HepG2 (cell line): ENCODE results near the gene NMRAL1.

ENCODE experiments used
- EZH2 ChIP-seq: conservative IDR thresholded peaks from 2 replicates; pipeline ENCODE4 v1.6.1; 2012; ENCODE audit warnings: mild to moderate bottlenecking, low read depth, low read length, moderate library complexity
- NFKB2 ChIP-seq: sonication (generic); formaldehyde crosslinking; IDR thresholded peaks from 2 replicates; pipeline ENCODE4 v1.4.0; 2020; ENCODE audit warnings: missing genetic modification reagents, borderline replicate concordance
- TCF7 ChIP-seq: sonication (generic); IDR thresholded peaks from 2 replicates; pipeline ENCODE4 v1.6.1; 2016; ENCODE audit warnings: antibody characterized with exemption, low read depth
- ZC3H13 ChIP-seq: sonication (generic); formaldehyde crosslinking; IDR thresholded peaks from 2 replicates; pipeline ENCODE4 v1.8.1; 2023; ENCODE audit warnings: mild to moderate bottlenecking, missing genetic modification reagents, moderate library complexity
- ZKSCAN1 ChIP-seq: fragments of 150-350 bp; IDR thresholded peaks from 2 replicates; pipeline ENCODE4 v1.6.1; 2014; ENCODE audit warnings: low read length
- ZNF253 ChIP-seq: sonication (generic); formaldehyde crosslinking; IDR thresholded peaks from 2 replicates; pipeline ENCODE4 v1.8.0; 2022; ENCODE audit warnings: mild to moderate bottlenecking, missing genetic modification reagents, borderline replicate concordance
- ZNF75D ChIP-seq: sonication (generic); formaldehyde crosslinking; IDR thresholded peaks from 2 replicates; pipeline ENCODE4 v1.8.1; 2023; ENCODE audit warnings: missing genetic modification reagents, mild to moderate bottlenecking, borderline replicate concordance
- TF ChIP-seq, protein P1 (sequence below): sonication (generic); formaldehyde crosslinking; IDR thresholded peaks from 2 replicates; pipeline ENCODE4 v1.9.0; 2021; ENCODE audit warnings: missing genetic modification reagents, borderline replicate concordance
- TF ChIP-seq, protein P2 (sequence below): conservative IDR thresholded peaks from 2 replicates; pipeline ENCODE4 v1.6.1; 2018; ENCODE audit warnings: missing genetic modification reagents

DNA sequence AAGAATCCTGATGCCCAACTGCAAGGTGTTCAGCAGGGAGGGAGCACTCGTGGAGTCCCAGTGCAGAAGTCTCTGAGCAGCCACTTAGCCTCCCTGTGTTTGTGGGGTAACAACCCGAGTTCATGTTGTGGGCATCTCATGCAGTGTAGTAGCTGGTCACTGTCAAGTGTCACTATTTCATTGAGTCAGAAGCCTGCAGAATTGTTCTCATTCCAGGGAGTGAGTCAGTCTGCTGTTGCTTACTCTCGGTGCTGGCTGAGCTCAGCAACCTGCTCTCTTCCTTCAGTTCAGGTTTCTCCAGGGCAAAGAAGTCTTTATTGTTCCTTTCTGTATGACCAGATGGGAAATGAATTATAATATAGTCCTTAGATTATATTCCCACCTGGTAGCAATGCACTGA, 25.8 kb upstream of the NMRAL1 start:
- TF ChIP-seq NFKB2 (CRISPR knock-in tag) (no peak), ZKSCAN1 (no peak), ZNF75D (CRISPR knock-in tag) (no peak), ZNF253 (CRISPR knock-in tag) (no peak), ZC3H13 (CRISPR knock-in tag) (no peak), TCF7 (no peak), EZH2 (no peak)
- TF ChIP-seq, protein P1, sequence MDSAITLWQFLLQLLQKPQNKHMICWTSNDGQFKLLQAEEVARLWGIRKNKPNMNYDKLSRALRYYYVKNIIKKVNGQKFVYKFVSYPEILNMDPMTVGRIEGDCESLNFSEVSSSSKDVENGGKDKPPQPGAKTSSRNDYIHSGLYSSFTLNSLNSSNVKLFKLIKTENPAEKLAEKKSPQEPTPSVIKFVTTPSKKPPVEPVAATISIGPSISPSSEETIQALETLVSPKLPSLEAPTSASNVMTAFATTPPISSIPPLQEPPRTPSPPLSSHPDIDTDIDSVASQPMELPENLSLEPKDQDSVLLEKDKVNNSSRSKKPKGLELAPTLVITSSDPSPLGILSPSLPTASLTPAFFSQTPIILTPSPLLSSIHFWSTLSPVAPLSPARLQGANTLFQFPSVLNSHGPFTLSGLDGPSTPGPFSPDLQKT: no peak
- TF ChIP-seq, protein P2, sequence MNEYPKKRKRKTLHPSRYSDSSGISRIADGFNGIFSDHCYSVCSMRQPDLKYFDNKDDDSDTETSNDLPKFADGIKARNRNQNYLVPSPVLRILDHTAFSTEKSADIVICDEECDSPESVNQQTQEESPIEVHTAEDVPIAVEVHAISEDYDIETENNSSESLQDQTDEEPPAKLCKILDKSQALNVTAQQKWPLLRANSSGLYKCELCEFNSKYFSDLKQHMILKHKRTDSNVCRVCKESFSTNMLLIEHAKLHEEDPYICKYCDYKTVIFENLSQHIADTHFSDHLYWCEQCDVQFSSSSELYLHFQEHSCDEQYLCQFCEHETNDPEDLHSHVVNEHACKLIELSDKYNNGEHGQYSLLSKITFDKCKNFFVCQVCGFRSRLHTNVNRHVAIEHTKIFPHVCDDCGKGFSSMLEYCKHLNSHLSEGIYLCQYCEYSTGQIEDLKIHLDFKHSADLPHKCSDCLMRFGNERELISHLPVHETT (CRISPR knock-in tag): no peak
